GM21360 (cell line): ENCODE data around the gene CD274.
"Not testable (repeated sequence)": the region's sequence is repeated elsewhere in the genome, so short reads cannot be mapped to it uniquely, and the experiment has no call there.

ENCODE experiments used
- ATAC-seq: cut with Tn5 transposase; IDR thresholded peaks from one replicate; pipeline ENCODE4 v1.9.1; 2021; ENCODE audit warnings: mild to moderate bottlenecking, moderate library complexity; ENCODE audit not compliant: unreplicated experiment

Gene CD274

GRCh38 chr9:5460157-5460556 lies 9.8 kb downstream of the CD274 start:
- no peak for ATAC-seq

GRCh38 chr9:5464831-5465330 lies 14.5 kb downstream of the CD274 start:
- not testable (repeated sequence) for ATAC-seq

GRCh38 chr9:5466005-5466404 lies 15.7 kb downstream of the CD274 start:
- no peak for ATAC-seq

GRCh38 chr9:5466766-5467165 lies 16.4 kb downstream of the CD274 start:
- no peak for ATAC-seq

- ATAC-seq, result no peak
Observed at GRCh38 chr9:5468850-5469249, 18.5 kb downstream of the CD274 start.

- no peak for ATAC-seq
Observed at GRCh38 chr9:5470122-5470521, 19.8 kb downstream of the CD274 start.

GRCh38 chr9:5470816-5471215 lies 20.5 kb downstream of the CD274 start:
- no peak for ATAC-seq

DNA sequence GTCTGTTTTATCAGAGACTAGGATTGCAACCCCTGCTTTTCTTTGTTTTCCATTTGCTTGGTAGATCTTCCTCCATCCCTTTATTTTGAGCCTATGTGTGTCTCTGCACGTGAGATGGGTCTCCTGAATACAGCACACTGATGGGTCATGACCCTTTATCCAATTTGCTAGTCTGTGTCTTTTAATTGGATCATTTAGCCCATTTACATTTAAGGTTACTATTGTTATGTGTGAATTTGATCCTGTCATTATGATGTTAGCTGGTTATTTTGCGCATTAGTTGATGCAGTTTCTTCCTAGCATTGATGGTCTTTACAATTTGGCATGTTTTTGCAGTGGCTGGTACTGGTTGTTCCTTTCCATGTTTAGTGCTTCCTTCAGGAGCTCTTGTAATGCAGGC lies 25.3 kb downstream of the CD274 start:
- not testable (repeated sequence) for ATAC-seq

DNA sequence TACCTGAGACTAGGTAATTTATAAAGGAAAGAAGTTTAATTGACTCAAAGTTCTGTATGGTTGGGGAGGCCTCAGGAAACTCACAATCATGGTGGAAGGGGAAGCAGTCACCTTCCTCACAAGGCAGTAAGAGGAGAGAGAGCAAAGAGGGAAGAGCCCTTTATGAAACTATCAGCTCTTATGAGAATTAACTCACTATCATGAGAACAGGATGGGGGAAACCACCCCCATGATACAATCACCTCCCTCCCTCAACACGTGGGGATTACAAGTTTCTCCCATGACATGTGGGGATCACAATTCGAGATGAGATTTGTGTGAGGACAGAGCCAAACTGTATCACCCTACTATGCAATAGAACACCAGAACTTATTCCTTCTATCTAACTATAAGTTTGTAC lies 27.9 kb downstream of the CD274 start:
- ATAC-seq, result no peak

DNA sequence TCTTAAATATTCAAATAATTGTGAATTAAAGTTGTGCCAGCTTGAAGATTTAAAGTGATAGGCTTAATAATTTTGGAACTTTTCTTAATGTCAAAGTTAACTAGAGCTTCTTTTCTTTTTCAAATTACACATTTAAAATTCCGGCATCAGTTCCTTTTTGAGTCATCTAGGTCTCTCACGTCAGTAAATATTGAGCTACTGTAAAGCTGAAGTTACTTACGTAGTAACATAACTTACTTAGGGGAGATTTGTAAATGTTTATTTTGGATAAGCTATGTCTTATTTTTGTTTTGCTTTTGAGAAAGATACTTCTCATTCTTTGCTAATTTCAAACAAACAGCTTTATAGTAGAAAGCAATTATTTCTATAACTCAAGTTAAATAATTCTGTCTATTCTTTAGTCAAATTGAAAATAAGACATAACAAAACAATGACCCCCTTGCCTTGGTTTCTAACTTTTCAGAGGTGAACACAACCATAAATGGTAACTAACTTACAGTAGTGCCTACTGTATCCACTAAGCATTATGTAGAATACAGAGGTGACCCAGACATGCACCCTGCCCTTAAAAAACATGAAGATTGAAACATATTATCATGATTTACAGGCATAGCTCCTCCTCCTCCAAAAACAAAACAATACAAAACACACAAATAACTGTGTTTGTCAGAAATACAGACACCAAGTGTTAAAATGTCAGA lies 29.8 kb downstream of the CD274 start:
- no peak for ATAC-seq

DNA sequence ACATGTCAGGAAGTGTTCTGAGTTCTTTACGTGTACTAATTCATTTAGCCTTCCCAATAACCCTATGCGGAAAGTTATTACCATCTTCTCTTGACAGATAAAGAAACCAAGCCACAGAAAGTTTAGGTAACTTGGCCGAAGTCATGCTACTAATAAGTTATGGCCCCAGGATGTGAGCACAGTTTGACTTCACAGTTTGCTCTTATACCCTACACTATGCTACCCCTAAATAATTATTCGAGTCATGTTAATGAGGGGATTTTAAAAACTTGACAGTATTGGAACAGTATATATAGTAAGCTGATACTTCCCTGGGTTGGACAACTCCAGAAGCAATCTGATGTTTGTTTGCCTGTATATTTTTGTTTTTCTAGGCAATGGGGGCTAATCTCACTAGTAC lies 30.6 kb downstream of the CD274 start:
- no peak for ATAC-seq

DNA sequence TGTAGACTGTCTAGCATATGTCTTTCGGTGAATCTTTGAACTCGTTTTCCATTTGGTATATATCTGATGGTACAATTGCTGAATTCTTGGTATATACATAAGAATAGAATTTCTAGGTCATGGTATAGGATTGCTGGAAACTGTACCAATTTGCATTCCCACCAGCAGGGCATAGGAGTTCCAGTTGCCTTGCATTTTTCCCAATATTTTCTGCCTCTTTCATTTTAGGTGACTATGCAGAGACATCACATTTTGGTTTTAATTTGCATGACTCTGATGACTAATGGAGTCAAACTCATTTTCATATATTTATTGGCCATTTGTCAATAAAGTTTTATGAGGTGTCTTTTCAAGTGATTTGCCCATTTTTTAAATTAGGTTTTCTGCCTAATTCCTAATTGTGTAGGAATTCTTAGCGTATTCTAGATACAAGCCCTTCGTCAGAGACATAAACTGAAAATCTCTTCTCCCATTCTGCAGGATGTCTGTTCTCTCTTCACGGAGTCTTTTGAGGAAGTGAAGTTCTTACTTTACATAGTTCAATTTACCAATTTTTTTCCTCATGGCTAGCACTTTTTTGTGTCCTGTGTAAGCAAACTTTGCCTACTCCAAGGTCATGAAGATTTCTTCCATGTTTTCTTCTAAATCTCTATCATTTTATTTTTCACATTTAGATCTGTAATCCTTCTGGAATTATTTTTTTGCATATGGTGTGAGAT lies 31.1 kb downstream of the CD274 start:
- ATAC-seq, result no peak

DNA sequence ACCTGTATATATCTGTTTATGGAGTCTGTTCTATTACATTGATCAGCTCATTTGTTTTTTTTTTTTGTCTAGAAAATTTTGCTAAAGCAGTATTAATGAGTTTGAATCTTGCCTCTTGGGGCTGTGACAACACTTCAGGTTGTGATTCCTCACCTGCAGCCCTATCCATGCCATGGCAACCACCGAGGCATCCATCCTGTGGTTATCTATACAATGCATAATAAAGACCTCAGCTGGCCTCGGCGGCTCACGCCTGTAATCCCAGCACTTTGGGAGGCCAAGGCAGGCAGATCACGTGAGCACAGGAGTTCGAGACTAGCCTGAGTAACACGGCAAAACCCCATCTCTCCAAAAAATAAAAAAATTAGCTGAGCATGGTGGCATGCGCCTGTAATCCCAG lies 31.9 kb downstream of the CD274 start:
- ATAC-seq, result no peak

DNA sequence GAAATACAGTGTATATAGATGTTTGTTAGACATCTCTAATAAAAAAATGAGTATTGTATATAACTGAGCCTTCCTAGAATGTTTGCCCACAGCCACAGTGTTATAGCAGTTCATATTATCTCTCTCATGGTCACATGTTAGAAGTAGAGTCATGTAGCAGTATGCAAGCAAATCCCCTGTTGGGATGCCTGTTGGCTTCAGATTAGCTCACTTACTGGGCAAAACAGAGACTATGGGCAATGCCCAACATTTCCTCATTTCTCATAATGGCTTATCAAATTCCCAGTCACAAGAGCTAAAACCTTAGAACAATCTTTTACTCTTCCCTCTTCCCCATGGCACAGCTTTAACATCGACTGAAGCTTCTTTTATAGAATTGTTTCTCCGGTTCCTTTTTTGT lies 33.0 kb downstream of the CD274 start:
- no peak for ATAC-seq

GRCh38 chr9:5485378-5486085 lies 35.2 kb downstream of the CD274 start:
- no peak for ATAC-seq

GRCh38 chr9:5486988-5487387 lies 36.6 kb downstream of the CD274 start:
- no peak for ATAC-seq

DNA sequence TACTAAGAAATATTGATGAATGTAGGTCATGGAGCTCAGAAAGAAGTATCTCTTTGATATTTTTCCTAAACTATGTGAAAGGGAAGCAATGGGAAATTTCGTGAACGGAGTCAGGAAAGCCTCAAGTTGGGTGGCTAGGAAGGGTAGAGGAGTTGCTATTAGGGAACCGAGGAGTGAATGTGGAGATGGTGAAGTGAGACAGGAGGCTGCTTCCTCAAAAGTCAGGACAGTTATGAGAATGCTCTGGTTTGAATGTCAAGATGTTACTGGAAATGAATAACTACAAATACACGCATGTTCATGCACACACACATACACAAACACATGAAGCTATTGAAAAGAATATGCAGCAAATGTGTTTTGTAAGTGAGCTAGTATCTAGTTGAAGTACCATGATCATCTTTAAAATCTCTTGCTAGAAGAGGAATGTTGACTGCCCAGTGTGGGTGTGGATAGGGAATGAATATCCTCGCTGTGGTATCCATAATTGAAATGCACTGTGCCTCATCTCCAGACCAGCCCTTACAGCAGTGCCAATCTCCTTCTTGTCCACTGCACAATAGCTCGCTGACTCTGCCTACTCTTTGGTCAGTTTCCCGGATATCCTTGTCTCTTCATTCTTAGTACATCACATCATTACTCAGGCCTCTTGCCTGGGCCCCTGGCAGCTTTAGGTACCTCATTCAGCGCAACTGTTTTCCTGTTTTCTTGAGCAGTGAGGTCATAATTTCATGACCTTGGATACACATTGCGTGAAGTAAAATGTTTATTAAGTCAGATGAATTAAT lies 38.1 kb downstream of the CD274 start:
- ATAC-seq, result no peak

GRCh38 chr9:5489630-5490490 lies 39.5 kb downstream of the CD274 start:
- no peak for ATAC-seq

GRCh38 chr9:5492965-5493678 lies 42.8 kb downstream of the CD274 start:
- ATAC-seq, result no peak
